ENCODE data around the gene CISH. TPM values are rescaled to one million over a fixed set of nuclear protein-coding genes. Genes with fewer than 3 reads are reported as not detected.
A peak's percentile ranks its signal among the peaks of the same experiment; 100 is the strongest.

Gene CISH
- total and polyA plus RNA-seq, 9 of the 15 experiments (the other 6 are each of a cell fraction or from before 2014, with no cell fraction given), result 1.7 to 47.7 (median 18.3) TPM

DNA sequence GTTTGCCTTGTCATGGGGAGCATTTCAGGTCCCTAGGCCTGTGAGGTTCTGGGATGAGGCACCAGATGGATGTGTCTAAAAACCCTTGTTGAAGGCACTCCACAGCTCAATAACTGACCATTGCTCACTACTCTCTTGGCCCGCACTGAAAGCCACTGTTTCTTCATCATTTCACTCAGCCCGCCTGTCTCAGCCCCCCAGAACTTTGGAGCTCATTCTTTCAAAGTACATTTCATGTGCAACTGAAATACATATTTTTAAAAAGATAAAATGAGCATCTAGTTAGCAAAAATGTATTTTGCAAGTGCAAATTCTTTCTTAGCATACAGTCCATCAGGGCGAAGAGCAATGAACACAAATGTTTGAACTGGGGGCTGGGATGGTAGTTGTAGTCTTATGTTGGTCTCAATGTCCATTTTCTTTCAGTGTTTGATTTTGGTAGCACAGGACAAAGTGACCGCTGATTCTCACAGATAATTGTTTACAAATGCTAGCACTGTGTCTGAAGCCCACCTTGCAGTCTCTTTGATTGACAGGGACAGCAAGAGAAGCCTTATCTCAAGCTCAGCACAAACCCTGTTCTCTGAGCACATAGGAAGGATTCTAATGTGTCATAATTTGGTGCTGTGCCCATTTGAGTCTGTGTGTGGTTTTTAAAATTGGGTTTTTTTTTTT is 22.7 kb downstream of the CISH start (continued):
- TF ChIP-seq, protein P1, sequence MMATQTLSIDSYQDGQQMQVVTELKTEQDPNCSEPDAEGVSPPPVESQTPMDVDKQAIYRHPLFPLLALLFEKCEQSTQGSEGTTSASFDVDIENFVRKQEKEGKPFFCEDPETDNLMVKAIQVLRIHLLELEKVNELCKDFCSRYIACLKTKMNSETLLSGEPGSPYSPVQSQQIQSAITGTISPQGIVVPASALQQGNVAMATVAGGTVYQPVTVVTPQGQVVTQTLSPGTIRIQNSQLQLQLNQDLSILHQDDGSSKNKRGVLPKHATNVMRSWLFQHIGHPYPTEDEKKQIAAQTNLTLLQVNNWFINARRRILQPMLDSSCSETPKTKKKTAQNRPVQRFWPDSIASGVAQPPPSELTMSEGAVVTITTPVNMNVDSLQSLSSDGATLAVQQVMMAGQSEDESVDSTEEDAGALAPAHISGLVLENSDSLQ (IDR thresholded peaks at IDR 0.05), result peak; percentile 96
- TF ChIP-seq NFE2L1 (tag; IDR thresholded peaks at IDR 0.05; ENCODE audit: borderline replicate concordance, low read depth) (no peak), MAFG (tag; conservative IDR thresholded peaks at IDR 0.05) (peak; percentile 31; the same call in 1 of the 2 replicates), ARID2 (IDR thresholded peaks at IDR 0.05) (no peak), ZNF77 (CRISPR knock-in tag; IDR thresholded peaks at IDR 0.05) (no peak), ZNF316 (IDR thresholded peaks at IDR 0.05) (no peak), MEIS2 (IDR thresholded peaks at IDR 0.05; ENCODE audit: partially characterized antibody) (peak; percentile 70), ZC3H4 (CRISPR knock-in tag; IDR thresholded peaks at IDR 0.05; ENCODE audit: borderline replicate concordance) (no peak), RBM25 (IDR thresholded peaks at IDR 0.05; ENCODE audit: low read depth, low read length, severe bottlenecking) (peak; percentile 52), CBFA2T2 (conservative IDR thresholded peaks at IDR 0.05) (no peak), MEF2D (tag; conservative IDR thresholded peaks at IDR 0.05; ENCODE audit: low read depth) (no peak), L3MBTL2 (IDR thresholded peaks at IDR 0.05) (no peak), ZFP36 (IDR thresholded peaks at IDR 0.05; ENCODE audit: low read depth, low read length, partially characterized antibody) (peak; percentile 53), GABPB2 (CRISPR knock-in tag; conservative IDR thresholded peaks at IDR 0.05) (no peak), TOE1 (IDR thresholded peaks at IDR 0.05; ENCODE audit: borderline replicate concordance) (no peak), TOE1 (CRISPR knock-in tag; IDR thresholded peaks at IDR 0.05; ENCODE audit: borderline replicate concordance, low read depth) (no peak), ZNF778 (CRISPR knock-in tag; IDR thresholded peaks at IDR 0.05) (no peak)
- TF ChIP-seq, protein P2, sequence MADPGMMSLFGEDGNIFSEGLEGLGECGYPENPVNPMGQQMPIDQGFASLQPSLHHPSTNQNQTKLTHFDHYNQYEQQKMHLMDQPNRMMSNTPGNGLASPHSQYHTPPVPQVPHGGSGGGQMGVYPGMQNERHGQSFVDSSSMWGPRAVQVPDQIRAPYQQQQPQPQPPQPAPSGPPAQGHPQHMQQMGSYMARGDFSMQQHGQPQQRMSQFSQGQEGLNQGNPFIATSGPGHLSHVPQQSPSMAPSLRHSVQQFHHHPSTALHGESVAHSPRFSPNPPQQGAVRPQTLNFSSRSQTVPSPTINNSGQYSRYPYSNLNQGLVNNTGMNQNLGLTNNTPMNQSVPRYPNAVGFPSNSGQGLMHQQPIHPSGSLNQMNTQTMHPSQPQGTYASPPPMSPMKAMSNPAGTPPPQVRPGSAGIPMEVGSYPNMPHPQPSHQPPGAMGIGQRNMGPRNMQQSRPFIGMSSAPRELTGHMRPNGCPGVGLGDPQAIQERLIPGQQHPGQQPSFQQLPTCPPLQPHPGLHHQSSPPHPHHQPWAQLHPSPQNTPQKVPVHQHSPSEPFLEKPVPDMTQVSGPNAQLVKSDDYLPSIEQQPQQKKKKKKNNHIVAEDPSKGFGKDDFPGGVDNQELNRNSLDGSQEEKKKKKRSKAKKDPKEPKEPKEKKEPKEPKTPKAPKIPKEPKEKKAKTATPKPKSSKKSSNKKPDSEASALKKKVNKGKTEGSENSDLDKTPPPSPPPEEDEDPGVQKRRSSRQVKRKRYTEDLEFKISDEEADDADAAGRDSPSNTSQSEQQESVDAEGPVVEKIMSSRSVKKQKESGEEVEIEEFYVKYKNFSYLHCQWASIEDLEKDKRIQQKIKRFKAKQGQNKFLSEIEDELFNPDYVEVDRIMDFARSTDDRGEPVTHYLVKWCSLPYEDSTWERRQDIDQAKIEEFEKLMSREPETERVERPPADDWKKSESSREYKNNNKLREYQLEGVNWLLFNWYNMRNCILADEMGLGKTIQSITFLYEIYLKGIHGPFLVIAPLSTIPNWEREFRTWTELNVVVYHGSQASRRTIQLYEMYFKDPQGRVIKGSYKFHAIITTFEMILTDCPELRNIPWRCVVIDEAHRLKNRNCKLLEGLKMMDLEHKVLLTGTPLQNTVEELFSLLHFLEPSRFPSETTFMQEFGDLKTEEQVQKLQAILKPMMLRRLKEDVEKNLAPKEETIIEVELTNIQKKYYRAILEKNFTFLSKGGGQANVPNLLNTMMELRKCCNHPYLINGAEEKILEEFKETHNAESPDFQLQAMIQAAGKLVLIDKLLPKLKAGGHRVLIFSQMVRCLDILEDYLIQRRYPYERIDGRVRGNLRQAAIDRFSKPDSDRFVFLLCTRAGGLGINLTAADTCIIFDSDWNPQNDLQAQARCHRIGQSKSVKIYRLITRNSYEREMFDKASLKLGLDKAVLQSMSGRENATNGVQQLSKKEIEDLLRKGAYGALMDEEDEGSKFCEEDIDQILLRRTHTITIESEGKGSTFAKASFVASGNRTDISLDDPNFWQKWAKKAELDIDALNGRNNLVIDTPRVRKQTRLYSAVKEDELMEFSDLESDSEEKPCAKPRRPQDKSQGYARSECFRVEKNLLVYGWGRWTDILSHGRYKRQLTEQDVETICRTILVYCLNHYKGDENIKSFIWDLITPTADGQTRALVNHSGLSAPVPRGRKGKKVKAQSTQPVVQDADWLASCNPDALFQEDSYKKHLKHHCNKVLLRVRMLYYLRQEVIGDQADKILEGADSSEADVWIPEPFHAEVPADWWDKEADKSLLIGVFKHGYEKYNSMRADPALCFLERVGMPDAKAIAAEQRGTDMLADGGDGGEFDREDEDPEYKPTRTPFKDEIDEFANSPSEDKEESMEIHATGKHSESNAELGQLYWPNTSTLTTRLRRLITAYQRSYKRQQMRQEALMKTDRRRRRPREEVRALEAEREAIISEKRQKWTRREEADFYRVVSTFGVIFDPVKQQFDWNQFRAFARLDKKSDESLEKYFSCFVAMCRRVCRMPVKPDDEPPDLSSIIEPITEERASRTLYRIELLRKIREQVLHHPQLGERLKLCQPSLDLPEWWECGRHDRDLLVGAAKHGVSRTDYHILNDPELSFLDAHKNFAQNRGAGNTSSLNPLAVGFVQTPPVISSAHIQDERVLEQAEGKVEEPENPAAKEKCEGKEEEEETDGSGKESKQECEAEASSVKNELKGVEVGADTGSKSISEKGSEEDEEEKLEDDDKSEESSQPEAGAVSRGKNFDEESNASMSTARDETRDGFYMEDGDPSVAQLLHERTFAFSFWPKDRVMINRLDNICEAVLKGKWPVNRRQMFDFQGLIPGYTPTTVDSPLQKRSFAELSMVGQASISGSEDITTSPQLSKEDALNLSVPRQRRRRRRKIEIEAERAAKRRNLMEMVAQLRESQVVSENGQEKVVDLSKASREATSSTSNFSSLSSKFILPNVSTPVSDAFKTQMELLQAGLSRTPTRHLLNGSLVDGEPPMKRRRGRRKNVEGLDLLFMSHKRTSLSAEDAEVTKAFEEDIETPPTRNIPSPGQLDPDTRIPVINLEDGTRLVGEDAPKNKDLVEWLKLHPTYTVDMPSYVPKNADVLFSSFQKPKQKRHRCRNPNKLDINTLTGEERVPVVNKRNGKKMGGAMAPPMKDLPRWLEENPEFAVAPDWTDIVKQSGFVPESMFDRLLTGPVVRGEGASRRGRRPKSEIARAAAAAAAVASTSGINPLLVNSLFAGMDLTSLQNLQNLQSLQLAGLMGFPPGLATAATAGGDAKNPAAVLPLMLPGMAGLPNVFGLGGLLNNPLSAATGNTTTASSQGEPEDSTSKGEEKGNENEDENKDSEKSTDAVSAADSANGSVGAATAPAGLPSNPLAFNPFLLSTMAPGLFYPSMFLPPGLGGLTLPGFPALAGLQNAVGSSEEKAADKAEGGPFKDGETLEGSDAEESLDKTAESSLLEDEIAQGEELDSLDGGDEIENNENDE (IDR thresholded peaks at IDR 0.05; ENCODE audit: low read depth, low read length), result no peak

Data from K562 (cell line).